C1 segment of cervical spinal cord (tissue), 14 donors: ENCODE data around the gene SHANK3.

ENCODE experiments used
- DNase-seq, 14 donors: peaks; one replicate each; lab custom pipeline; 2025; lab: John Stamatoyannopoulos, UW

Gene SHANK3

GRCh38 chr22:50678218-50678650 is 5.6 kb downstream of the SHANK3 start:
- no peak for DNase-seq

DNA sequence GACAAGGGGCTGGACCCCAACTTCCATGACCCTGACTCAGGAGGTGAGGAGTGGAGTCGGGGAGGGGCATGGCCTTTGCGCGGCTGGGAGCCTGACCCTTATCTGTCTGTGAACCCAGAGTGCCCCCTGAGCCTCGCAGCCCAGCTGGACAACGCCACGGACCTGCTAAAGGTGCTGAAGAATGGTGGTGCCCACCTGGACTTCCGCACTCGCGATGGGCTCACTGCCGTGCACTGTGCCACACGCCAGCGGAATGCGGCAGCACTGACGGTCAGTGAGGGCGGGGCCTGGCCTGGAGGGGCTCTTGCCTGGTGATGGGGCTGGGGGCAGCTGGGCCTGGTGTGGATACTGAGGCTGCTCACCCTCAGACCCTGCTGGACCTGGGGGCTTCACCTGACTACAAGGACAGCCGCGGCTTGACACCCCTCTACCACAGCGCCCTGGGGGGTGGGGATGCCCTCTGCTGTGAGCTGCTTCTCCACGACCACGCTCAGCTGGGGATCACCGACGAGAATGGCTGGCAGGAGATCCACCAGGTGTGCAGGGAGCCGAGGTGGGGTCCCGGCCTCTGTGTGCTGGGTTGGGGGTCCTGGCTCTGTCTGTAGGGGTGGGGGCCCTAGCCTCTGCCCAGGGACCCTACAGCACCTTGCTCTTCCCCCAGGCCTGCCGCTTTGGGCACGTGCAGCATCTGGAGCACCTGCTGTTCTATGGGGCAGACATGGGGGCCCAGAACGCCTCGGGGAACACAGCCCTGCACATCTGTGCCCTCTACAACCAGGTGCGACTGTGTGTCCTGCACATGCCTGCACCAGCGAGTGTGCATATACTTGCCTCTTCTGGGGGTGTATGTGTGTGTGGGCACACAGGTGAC is 6.3 kb downstream of the SHANK3 start:
- DNase-seq = no peak

DNA sequence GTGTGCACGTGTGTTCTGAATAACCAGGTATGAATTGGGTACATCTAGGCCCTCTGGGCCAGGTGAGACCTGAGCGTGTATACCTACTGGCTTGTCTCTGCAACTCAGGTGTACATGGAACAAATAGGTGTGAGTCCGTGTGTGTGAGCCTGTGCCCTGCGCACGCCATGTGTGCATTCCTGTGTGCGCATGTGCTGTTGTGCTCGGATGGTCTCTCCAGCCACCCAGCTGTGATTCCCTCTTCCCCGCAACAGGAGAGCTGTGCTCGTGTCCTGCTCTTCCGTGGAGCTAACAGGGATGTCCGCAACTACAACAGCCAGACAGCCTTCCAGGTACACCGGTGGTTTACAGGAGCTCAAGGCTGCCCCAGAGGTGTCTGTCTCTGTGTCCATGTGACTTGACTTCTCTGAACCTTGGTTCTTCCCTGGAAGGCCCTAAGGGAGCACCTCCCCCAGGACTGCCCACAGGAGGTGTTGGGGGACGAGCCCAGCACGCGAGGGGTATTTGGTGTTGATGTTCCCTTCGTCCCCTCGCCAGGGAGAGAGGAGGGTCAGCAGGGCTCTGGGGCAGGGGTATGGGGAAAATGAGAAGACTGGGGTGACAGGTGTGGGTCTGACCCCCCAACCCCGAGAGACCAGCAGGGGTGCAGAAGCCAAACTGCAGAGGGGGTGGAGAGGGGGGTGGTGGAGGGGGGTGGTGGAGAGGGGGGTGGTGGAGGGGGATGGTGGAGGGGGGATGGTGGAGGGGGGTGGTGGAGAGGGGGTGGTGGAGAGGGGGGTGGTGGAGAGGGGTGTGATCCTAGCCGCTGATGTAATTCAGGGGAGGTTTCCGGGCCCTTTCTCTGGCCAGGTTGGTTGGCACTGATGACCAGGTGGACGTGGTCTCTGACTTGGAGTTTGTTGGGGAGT is 10.7 kb downstream of the SHANK3 start:
- no peak for DNase-seq

DNA sequence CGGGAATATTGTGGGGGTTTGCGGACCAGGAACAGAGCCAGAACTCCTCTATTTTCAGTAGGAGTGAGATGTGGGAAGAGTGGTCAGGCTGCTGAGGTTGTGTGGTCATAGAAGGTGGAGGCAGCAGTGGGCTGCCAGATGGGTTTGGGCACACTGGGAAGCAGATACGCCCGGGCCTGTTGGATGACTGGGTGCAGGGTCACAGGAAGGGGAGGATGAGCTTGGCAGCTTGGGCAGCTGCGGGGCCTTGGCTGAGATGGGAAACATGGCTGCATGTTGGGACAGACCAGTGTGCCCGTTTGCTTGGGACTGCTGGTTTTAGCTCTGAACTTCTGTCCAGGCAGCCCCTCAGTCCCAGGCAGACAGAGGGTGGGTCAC is 11.4 kb downstream of the SHANK3 start:
- DNase-seq = no peak

DNA sequence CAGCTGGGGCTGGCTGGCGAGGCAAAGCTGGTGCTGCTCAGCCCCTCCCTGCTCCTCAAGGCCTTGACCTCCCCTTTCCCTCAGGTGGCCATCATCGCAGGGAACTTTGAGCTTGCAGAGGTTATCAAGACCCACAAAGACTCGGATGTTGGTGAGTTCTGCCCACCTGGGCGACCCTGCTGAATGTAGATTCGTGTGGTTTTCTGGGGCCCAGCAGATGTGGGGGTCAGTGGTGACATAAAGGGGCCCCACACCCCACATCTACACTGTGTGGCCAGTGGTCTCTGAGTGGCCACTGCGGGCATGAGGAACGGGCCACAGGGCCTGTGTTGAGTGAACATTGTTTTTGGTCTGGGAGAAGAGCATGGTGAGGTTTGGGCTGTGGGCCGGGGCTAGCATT is 11.9 kb downstream of the SHANK3 start:
- DNase-seq = no peak

- DNase-seq = no peak
Observed at GRCh38 chr22:50684986-50685385, 12.4 kb downstream of the SHANK3 start.

- no peak for DNase-seq
Observed at GRCh38 chr22:50686794-50687193, 14.2 kb downstream of the SHANK3 start.

DNA sequence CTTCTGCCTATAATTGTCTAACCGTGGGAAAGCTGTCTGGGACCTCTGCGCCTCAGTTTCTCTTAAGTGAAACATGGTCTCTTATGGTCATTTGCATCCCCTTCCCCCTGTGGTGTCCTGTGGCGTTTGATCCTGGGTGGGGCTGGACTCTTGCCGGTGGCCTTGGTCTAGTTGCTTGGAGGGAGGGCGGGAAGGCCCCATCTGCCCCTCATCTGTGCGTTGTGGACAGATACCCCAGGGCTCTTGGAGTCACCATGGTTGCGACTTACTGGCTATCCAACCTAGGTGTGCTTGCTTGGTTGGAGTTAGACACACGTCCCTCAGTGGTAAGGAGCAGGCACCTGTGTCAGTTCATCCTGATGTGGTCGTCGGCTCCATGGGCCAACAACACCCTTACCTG is 15.2 kb downstream of the SHANK3 start:
- no peak for DNase-seq

GRCh38 chr22:50688448-50688847 is 15.8 kb downstream of the SHANK3 start:
- DNase-seq = no peak

DNA sequence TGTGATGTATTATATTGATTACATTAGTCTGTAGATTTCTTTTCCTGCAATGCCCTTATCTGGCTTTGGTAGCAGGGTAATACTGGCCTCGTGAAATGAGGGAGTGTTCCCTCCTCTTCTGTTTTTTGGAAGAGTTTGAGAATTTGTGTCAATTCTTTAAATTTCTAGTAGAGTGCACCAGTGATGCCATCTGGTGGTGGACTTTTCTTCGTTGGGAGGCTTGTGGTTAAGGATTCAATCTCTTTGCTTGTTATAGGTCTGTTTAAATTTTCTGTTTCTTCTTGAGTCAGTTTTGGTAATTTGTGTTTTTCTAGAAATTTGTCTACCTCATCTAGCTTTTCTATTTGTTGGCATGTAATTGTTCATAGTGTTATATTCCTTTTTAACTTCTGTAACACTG is 18.9 kb downstream of the SHANK3 start:
- no peak for DNase-seq

- no peak for DNase-seq
Observed at GRCh38 chr22:50693462-50693861, 20.8 kb downstream of the SHANK3 start.

GRCh38 chr22:50694099-50694605 is 21.5 kb downstream of the SHANK3 start:
- DNase-seq = no peak

DNA sequence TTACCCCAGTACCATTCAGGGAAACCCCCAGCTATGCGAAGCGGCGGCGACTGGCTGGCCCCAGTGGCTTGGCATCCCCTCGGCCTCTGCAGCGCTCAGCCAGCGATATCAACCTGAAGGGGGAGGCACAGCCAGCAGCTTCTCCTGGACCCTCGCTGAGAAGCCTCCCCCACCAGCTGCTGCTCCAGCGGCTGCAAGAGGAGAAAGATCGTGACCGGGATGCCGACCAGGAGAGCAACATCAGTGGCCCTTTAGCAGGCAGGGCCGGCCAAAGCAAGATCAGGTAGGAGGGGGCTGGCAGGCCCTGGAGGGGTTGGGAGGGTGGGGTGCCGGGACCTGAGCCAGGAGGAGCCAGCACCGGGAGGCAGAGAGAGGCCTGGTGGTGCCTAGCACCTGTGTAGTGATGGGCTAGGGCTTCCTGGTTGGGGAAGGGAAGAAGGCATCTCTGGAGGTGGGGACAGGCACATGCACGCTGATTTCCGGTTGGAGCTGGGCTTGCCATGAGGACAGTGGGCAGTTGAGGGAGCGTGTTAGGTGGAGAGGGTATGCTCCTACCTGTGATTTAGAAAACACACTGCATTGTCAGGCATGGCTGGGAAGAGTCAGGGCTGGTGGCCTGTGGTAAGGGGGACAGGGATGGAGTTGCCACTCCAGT is 22.3 kb downstream of the SHANK3 start:
- no peak for DNase-seq

- DNase-seq = no peak
Observed at GRCh38 chr22:50695421-50696250, 23.0 kb downstream of the SHANK3 start.

- DNase-seq = peak in 1 of 14 donors; percentile 15
Observed at GRCh38 chr22:50696251-50696798, 23.7 kb downstream of the SHANK3 start.

DNA sequence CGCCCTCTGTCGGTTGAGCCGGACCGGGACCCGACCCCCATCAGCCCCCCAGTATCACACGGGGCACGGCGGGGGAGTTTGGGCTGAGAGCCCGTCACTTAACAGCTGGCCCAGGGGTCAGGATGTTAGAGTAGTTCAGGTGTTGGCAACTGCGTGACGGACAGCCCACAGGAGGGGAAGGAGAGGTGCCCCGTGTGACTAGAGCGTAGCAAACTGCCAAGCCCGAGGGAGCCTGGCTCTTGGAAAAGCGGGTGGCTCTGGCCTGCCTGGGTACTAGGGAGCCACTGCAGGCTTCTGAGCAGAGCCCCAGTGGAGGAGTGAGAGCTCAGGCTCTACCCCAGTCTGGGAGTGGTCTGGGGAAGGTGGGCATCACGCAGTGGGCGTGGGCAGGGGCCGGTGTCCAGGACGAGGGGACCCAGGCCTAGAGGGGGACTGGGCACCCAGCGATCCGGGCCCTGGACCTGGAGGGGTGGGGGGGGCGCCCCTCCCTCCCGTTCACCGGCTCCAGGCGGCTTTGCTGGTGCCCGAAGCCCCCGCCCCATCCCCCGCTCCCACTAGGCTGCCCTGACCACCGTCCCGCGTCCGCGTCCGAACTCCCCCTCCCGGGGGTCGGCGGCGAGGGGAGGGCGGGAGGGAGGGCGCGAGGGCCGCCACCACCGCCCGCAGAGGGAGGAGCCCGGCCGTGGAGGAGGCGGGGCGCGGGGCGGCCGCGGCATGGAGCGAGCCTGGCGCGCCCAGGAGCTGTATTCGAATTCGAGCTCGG is 24.4 kb downstream of the SHANK3 start:
- DNase-seq = peak in 2 of 14 donors; percentile 29 to 42

- no peak for DNase-seq
Observed at GRCh38 chr22:50697667-50698506, 25.3 kb downstream of the SHANK3 start.

DNA sequence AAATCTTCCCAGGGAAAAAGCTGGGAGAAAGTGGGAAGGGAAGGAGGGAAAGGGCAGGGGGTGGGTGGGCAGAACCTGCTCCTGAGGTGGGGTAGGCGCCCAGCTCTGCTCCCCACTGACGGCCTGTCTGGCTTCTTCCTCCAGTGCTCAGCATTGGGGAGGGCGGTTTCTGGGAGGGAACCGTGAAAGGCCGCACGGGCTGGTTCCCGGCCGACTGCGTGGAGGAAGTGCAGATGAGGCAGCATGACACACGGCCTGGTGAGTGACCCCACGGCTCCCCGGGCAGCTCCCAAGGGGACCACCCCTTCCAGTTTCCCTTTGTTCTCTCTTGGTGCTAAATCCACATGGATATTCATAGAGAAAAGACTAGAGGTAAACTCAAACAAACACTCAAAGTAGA is 25.9 kb downstream of the SHANK3 start:
- no peak for DNase-seq
